IMR-90 (cell line): ENCODE data around the gene USP17L29. TPM values are rescaled to one million over a fixed set of nuclear protein-coding genes. Genes with fewer than 3 reads are reported as not detected.
"Not testable (repeated sequence)": the region's sequence is repeated elsewhere in the genome, so short reads cannot be mapped to it uniquely, and the experiment has no call there.

Experiments
- ATAC-seq: fragments of 200-7000 bp; cut with Tn5 transposase; 2 replicates; pipeline ENCODE4 v1.9.1; 2020; ENCODE audit warnings: low read depth, mild to moderate bottlenecking, moderate library complexity
- BruUV-seq: library from RNA; stranded (reverse); fragments of 400-500 nt; replicated peaks from 2 replicates; lab custom pipeline; 2021; lab: Mats Ljungman, UMichigan
- CTCF ChIA-PET: fragments of 300-600 bp; formaldehyde crosslinking; extraction: SDS; loops from one replicate; lab custom pipeline; 2021; ENCODE audit warnings: antibody characterized with exemption; lab: Yijun Ruan, JAX
- POLR2A ChIA-PET: fragments of 300-600 bp; sonication (Branson Sonifier 250); formaldehyde crosslinking; loops from one replicate; lab custom pipeline; 2022; ENCODE audit warnings: antibody characterized with exemption; ENCODE audit not compliant: unreplicated experiment; lab: Charles Lee
- DNase-seq: peaks from one replicate; pipeline ENCODE4 v3.0.0; 2013
- H2AFZ ChIP-seq: replicated peaks from 2 replicates; pipeline ENCODE3; 2013; ENCODE audit warnings: low read length, mild to moderate bottlenecking; ENCODE audit not compliant: poor library complexity
- H2AK5ac ChIP-seq: 2 replicates; pipeline ENCODE4 v1.6.1; 2013; ENCODE audit warnings: low read depth, low read length, inconsistent platforms
- H2AK9ac ChIP-seq: replicated peaks from 2 replicates; pipeline ENCODE3; 2013; ENCODE audit warnings: mild to moderate bottlenecking, low read depth, low read length, moderate library complexity; ENCODE audit not compliant: poor library complexity
- H2BK120ac ChIP-seq: 2 replicates; pipeline ENCODE4 v1.6.1; 2013; ENCODE audit warnings: low read depth, low read length, inconsistent platforms
- H2BK15ac ChIP-seq: 3 replicates; pipeline ENCODE4 v1.6.1; 2013; ENCODE audit warnings: low read depth, low read length, inconsistent platforms
- H2BK20ac ChIP-seq: 2 replicates; pipeline ENCODE4 v1.6.1; 2013; ENCODE audit warnings: low read depth, mild to moderate bottlenecking, inconsistent platforms, low read length, moderate library complexity
- H2BK5ac ChIP-seq: 2 replicates; pipeline ENCODE4 v1.6.1; 2013; ENCODE audit warnings: mild to moderate bottlenecking, low read depth, low read length, inconsistent platforms; ENCODE audit not compliant: poor library complexity, severe bottlenecking
- H3K14ac ChIP-seq: replicated peaks from 2 replicates; pipeline ENCODE4 v1.6.1; 2013; ENCODE audit warnings: low read depth, low read length, inconsistent platforms
- H3K18ac ChIP-seq: 2 replicates; pipeline ENCODE4 v1.6.1; 2013; ENCODE audit warnings: low read depth, low read length, control low read depth
- H3K23ac ChIP-seq: 2 replicates; pipeline ENCODE4 v1.6.1; 2013; ENCODE audit warnings: low read depth, low read length, inconsistent platforms
- H3K27ac ChIP-seq: 2 replicates; pipeline ENCODE4 v1.5.1; 2013; ENCODE audit warnings: mild to moderate bottlenecking, control low read depth, low read length; ENCODE audit not compliant: insufficient read depth
- H3K27me3 ChIP-seq: 2 replicates; pipeline ENCODE4 v1.6.1; 2013; ENCODE audit warnings: low read length; ENCODE audit not compliant: control insufficient read depth, insufficient read depth
- H3K36me3 ChIP-seq: 2 replicates; pipeline ENCODE4 v1.6.1; 2013; ENCODE audit warnings: low read length, mixed read lengths; ENCODE audit not compliant: control insufficient read depth, insufficient read depth
- H3K4ac ChIP-seq: 2 replicates; pipeline ENCODE4 v1.6.1; 2013; ENCODE audit warnings: low read depth, low read length, inconsistent platforms
- H3K4me1 ChIP-seq: 2 replicates; pipeline ENCODE4 v1.6.1; 2013; ENCODE audit warnings: low read length, mixed read lengths; ENCODE audit not compliant: control insufficient read depth, insufficient read depth
- H3K4me2 ChIP-seq: 2 replicates; pipeline ENCODE4 v1.6.1; 2013; ENCODE audit warnings: low read depth, mild to moderate bottlenecking, control low read depth, low read length, moderate library complexity
- H3K4me3 ChIP-seq: 2 replicates; pipeline ENCODE4 v1.5.1; 2013; ENCODE audit warnings: low read depth, mild to moderate bottlenecking, control low read depth, low read length, moderate library complexity; ENCODE audit not compliant: insufficient read depth
- H3K56ac ChIP-seq: 2 replicates; pipeline ENCODE4 v1.6.1; 2013; ENCODE audit warnings: low read length, inconsistent platforms; ENCODE audit not compliant: insufficient read depth; ENCODE audit errors: extremely low read depth
- H3K79me1 ChIP-seq, 2 experiments: 2 replicates each; pipeline ENCODE4 v1.6.1; 2013; ENCODE audit warnings: low read length in 2 of 2, inconsistent platforms in 1 of 2, low read depth in 1 of 2
- H3K9ac ChIP-seq: 2 replicates; pipeline ENCODE4 v1.6.1; 2013; ENCODE audit warnings: low read depth, low read length, control low read depth
- H3K9me1 ChIP-seq: 2 replicates; pipeline ENCODE4 v1.6.1; 2013; ENCODE audit warnings: low read length, inconsistent platforms; ENCODE audit not compliant: insufficient read depth
- H3K9me3 ChIP-seq: 2 replicates; pipeline ENCODE4 v1.6.1; 2013; ENCODE audit warnings: low read length; ENCODE audit not compliant: control insufficient read depth, insufficient read depth
- H4K20me1 ChIP-seq: 2 replicates; pipeline ENCODE4 v1.6.1; 2013; ENCODE audit warnings: low read length, inconsistent platforms; ENCODE audit not compliant: insufficient read depth
- H4K5ac ChIP-seq: 2 replicates; pipeline ENCODE4 v1.6.1; 2013; ENCODE audit warnings: mild to moderate bottlenecking, low read depth, low read length, control low read depth
- H4K8ac ChIP-seq, 2 experiments: 2 replicates each; pipeline ENCODE4 v1.6.1; 2013; ENCODE audit warnings: low read depth in 2 of 2, low read length in 2 of 2, control low read depth in 1 of 2, inconsistent platforms in 1 of 2
- H4K91ac ChIP-seq: 2 replicates; pipeline ENCODE4 v1.6.1; 2013; ENCODE audit warnings: low read depth, low read length, inconsistent platforms; ENCODE audit not compliant: insufficient read depth
- WGBS, 2 experiments: methylation state at CpG; one replicate each; pipeline versions ENCODE4 v1.1.5 to v1.1.7; 2013; ENCODE audit warnings: missing lambda C conversion rate in 2 of 2; ENCODE audit not compliant: insufficient read length in 1 of 2; ENCODE audit errors: extremely low coverage in 2 of 2; 5-methylcytosine and 5-hydroxymethylcytosine counted together
- dilution Hi-C: fragments of 300-500 bp; cut with HindIII; formaldehyde crosslinking; loops from one replicate; pipeline ENCODE4 v1.14.3; 2018; ENCODE audit warnings: low sequenced_read_pairs; ENCODE audit not compliant: unreplicated experiment
- in situ Hi-C: fragments of 300-500 bp; cut with MboI; formaldehyde crosslinking; loops from 3 replicates; pipeline ENCODE4 v1.14.3; 2019; ENCODE audit warnings: low sequenced_read_pairs, inconsistent platforms, mixed read lengths
- intact Hi-C: fragments of 100-400 bp; cut with micrococcal nuclease; formaldehyde crosslinking; loops from 2 replicates; pipeline ENCODE4 v1.10.0; 2022
- polyA plus RNA-seq, 3 experiments: library from polyadenylated mRNA; depleted of rRNA; stranded (reverse); fragments of >200 nt; gene quantifications; 2 replicates each; pipeline ENCODE4 v1.2.3, GENCODE V29; 2012; ENCODE audit warnings: low replicate concordance in 1 of 3
- total RNA-seq: library from RNA; depleted of rRNA; stranded (reverse); fragments of >200 nt; gene quantifications from 2 replicates; pipeline ENCODE4 v1.2.3, GENCODE V29; 2012; rRNA removed

The USP17L29 gene
- total and polyA plus RNA-seq, 2 of the 4 experiments (the other 2 are of a cell fraction): not detected

GRCh38 chr4:9389001-9389400, 35.6 kb downstream of the USP17L29 start:
- intact Hi-C loops, H3K4ac ChIP-seq, POLR2A ChIA-PET, H2BK15ac ChIP-seq, H3K9me3 ChIP-seq, H3K56ac ChIP-seq, DNase-seq, H2AFZ ChIP-seq, dilution Hi-C loops, H3K4me1 ChIP-seq, H3K23ac ChIP-seq, in situ Hi-C loops, H2BK20ac ChIP-seq, H4K91ac ChIP-seq, H2BK120ac ChIP-seq, H3K27me3 ChIP-seq, H3K36me3 ChIP-seq, BruUV-seq, H3K14ac ChIP-seq, H4K20me1 ChIP-seq, H3K79me1 ChIP-seq, H2AK9ac ChIP-seq, H4K8ac ChIP-seq, H2AK5ac ChIP-seq, H3K27ac ChIP-seq, H3K9ac ChIP-seq, H3K18ac ChIP-seq, H4K5ac ChIP-seq, ATAC-seq, H3K4me2 ChIP-seq, H3K9me1 ChIP-seq, H2BK5ac ChIP-seq, H3K4me3 ChIP-seq: not testable (repeated sequence)
- WGBS, 2 experiments: no CpG with 5 or more reads among the region's 2 CpGs
- CTCF ChIA-PET: interaction anchor here (0.7 kb wide), 1 partner anchor 1515 kb away, joined by 3 read pairs; no protein-coding TSS in a partner anchor

Other genes with a start within 250 kb of the USP17L29 start
- not detected in 2 replicates for gene FAM90A26, start 183.2 kb upstream of the USP17L29 start, total RNA-seq
- gene FAM90A26, start 183.2 kb upstream of the USP17L29 start, polyA plus RNA-seq (2012; rRNA removed): not detected in 2 replicates
- not detected in 2 replicates for gene USP17L10, start 143.0 kb upstream of the USP17L29 start, total RNA-seq
- gene USP17L10, start 143.0 kb upstream of the USP17L29 start, polyA plus RNA-seq (2012; rRNA removed): not detected in 2 replicates
- gene USP17L11, start 138.2 kb upstream of the USP17L29 start, total RNA-seq: not detected in 2 replicates
- not detected in 2 replicates for gene USP17L11, start 138.2 kb upstream of the USP17L29 start, polyA plus RNA-seq (2012; rRNA removed)
- not detected in 2 replicates for gene USP17L12, start 133.5 kb upstream of the USP17L29 start, total RNA-seq
- not detected in 2 replicates for gene USP17L12, start 133.5 kb upstream of the USP17L29 start, polyA plus RNA-seq (2012; rRNA removed)
- gene USP17L13, start 128.7 kb upstream of the USP17L29 start, total RNA-seq: not detected in 2 replicates
- gene USP17L13, start 128.7 kb upstream of the USP17L29 start, polyA plus RNA-seq (2012; rRNA removed): not detected in 2 replicates
- not detected in 2 replicates for gene USP17L15, start 119.3 kb upstream of the USP17L29 start, total RNA-seq
- gene USP17L15, start 119.3 kb upstream of the USP17L29 start, polyA plus RNA-seq (2012; rRNA removed): not detected in 2 replicates
- gene USP17L17, start 109.8 kb upstream of the USP17L29 start, total RNA-seq: not detected in 2 replicates
- gene USP17L17, start 109.8 kb upstream of the USP17L29 start, polyA plus RNA-seq (2012; rRNA removed): not detected in 2 replicates
- not detected in 2 replicates for gene USP17L18, start 105.0 kb upstream of the USP17L29 start, total RNA-seq
- gene USP17L18, start 105.0 kb upstream of the USP17L29 start, polyA plus RNA-seq (2012; rRNA removed): not detected in 2 replicates
- gene USP17L19, start 100.3 kb upstream of the USP17L29 start, total RNA-seq: not detected in 2 replicates
- gene USP17L19, start 100.3 kb upstream of the USP17L29 start, polyA plus RNA-seq (2012; rRNA removed): not detected in 2 replicates
- not detected in 2 replicates for gene USP17L20, start 95.5 kb upstream of the USP17L29 start, total RNA-seq
- gene USP17L20, start 95.5 kb upstream of the USP17L29 start, polyA plus RNA-seq (2012; rRNA removed): not detected in 2 replicates
- not detected in 2 replicates for gene USP17L21, start 90.8 kb upstream of the USP17L29 start, total RNA-seq
- not detected in 2 replicates for gene USP17L21, start 90.8 kb upstream of the USP17L29 start, polyA plus RNA-seq (2012; rRNA removed)
- gene USP17L22, start 86.0 kb upstream of the USP17L29 start, total RNA-seq: not detected in 2 replicates
- gene USP17L22, start 86.0 kb upstream of the USP17L29 start, polyA plus RNA-seq (2012; rRNA removed): not detected in 2 replicates
- not detected in 2 replicates for gene USP17L24, start 28.5 kb upstream of the USP17L29 start, total RNA-seq
- not detected in 2 replicates for gene USP17L24, start 28.5 kb upstream of the USP17L29 start, polyA plus RNA-seq (2012; rRNA removed)
- not detected in 2 replicates for gene USP17L25, start 23.7 kb upstream of the USP17L29 start, total RNA-seq
- not detected in 2 replicates for gene USP17L25, start 23.7 kb upstream of the USP17L29 start, polyA plus RNA-seq (2012; rRNA removed)
- not detected in 2 replicates for gene USP17L26, start 19.0 kb upstream of the USP17L29 start, total RNA-seq
- gene USP17L26, start 19.0 kb upstream of the USP17L29 start, polyA plus RNA-seq (2012; rRNA removed): not detected in 2 replicates
- gene USP17L5, start 14.2 kb upstream of the USP17L29 start, total RNA-seq: not detected in 2 replicates
- gene USP17L5, start 14.2 kb upstream of the USP17L29 start, polyA plus RNA-seq (2012; rRNA removed): not detected in 2 replicates
- not detected in 2 replicates for gene USP17L27, start 9.5 kb upstream of the USP17L29 start, total RNA-seq
- not detected in 2 replicates for gene USP17L27, start 9.5 kb upstream of the USP17L29 start, polyA plus RNA-seq (2012; rRNA removed)
- gene USP17L28, start 4.7 kb upstream of the USP17L29 start, total RNA-seq: not detected in 2 replicates
- not detected in 2 replicates for gene USP17L28, start 4.7 kb upstream of the USP17L29 start, polyA plus RNA-seq (2012; rRNA removed)
- not detected in 2 replicates for gene USP17L30, start 9.5 kb downstream of the USP17L29 start, total RNA-seq
- not detected in 2 replicates for gene USP17L30, start 9.5 kb downstream of the USP17L29 start, polyA plus RNA-seq (2012; rRNA removed)
- not detected in 2 replicates for gene DEFB131A, start 90.8 kb downstream of the USP17L29 start, total RNA-seq
- gene DEFB131A, start 90.8 kb downstream of the USP17L29 start, polyA plus RNA-seq (2012; rRNA removed): not detected in 2 replicates